Brain pericyte (primary cell): Measurements from ENCODE around the gene ZER1.
"Not testable (repeated sequence)": the region's sequence is repeated elsewhere in the genome, so short reads cannot be mapped to it uniquely, and the experiment has no call there.

Experiments
- DNase-seq: peaks from one replicate; pipeline ENCODE4 v3.0.0-alpha.2; 2012; ENCODE audit warnings: low read depth, low spot score

ZER1 gene

DNA sequence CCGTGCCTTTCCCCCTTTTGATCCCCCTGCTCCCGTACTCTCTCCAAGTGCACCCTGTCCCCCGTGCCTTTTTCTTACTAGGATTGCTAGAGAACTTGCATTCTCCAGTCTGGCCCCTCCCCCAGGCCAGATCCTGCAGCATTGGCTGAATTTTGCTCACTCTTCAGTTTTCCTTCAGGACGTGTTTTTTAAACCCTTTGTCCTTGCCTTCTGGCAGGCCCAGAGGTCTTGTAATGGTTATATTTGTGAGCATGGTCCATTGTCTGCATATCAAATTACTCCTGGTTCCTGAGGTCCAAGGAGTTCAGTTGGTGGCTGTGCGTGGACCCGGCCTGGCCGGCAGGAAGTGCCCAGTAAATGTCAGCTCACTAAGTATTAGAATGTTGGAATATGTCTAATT, 15.9 kb upstream of the ZER1 start:
- DNase-seq = no peak

GRCh38 chr9:128786681-128787601, 15.2 kb upstream of the ZER1 start, which contains the start of gene TBC1D13:
Gene TBC1D13, plus strand, starts transcription at chr9:128787253. Its CDS starts 101 bp downstream, at chr9:128787354.
- peak; percentile 29 for DNase-seq

DNA sequence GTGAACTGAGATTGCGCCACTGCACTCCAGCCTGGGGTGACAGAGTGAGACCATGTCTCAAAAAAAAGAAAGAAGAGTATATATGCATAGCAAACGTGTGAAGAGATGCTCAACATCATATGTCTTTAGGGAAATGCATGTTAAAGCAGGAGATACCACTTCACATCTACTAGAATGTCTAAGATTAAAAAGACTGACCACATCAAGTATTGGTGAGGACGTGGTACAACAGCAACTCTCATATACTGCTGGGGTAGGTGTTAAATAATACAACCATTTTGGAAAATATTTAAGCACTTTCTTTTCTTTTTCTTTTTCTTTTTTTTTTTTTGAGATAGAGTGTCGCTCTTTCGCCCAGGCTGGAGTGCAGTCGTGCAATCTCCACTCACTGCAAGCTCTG, 13.7 kb upstream of the ZER1 start:
- no peak for DNase-seq

DNA sequence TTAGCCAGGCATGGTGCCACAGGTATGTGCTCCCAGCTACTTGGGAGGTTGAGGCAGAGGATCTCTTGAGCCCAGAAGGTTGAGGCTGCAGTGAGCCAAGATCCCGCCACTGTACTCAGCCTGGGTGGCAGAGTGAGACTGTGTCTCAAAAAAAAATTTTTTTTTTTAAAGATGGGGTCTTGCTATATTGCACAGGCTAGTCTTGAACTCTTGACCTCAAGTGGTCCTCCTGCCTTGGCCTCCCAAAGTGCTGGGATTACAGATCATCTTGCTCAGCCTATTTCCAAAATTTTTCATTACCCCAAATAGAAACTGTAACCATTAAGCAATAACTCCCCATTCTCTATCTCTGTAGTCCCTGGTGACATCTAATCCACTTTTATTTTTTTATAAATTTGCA, 10.9 kb upstream of the ZER1 start:
- DNase-seq = no peak

GRCh38 chr9:128781187-128782070, 9.7 kb upstream of the ZER1 start:
- no peak for DNase-seq

DNA sequence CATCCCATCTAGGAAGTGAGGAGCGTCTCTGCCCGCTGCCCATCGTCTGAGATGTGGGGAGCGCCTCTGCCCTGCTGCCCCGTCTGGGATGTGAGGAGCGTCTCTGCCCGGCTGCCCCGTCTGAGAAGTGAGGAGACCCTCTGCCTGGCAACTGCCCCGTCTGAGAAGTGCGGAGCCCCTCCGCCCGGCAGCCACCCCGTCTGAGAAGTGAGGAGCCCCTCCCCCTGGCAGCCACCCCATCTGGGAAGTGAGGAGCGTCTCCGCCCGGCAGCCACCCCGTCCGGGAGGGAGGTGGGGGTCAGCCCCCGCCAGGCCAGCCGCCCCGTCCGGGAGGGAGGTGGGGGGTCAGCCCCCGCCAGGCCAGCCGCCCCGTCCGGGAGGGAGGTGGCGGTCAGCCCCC, 8.4 kb upstream of the ZER1 start:
- not testable (repeated sequence) for DNase-seq

GRCh38 chr9:128774804-128775203, 3.1 kb upstream of the ZER1 start:
- no peak for DNase-seq

DNA sequence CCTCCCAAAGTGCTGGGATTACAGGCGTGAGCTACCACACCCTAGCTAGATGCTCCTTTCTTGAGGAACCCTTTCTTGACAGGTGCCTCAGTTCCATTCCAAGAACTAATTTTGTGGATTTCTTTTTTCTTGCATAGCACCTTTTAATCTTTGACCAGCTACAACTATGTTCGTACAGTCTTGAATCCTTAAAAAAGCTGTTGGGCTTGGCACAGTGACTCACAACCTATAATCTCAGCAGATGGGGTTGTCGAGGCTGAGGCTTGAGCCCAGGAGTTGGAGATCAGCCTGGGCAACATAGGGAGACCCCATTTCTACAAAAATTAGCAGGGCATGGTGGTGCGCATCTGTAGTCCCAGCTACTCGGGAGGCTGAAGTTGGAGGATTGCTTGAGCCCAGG, 1.3 kb upstream of the ZER1 start:
- no peak for DNase-seq

DNA sequence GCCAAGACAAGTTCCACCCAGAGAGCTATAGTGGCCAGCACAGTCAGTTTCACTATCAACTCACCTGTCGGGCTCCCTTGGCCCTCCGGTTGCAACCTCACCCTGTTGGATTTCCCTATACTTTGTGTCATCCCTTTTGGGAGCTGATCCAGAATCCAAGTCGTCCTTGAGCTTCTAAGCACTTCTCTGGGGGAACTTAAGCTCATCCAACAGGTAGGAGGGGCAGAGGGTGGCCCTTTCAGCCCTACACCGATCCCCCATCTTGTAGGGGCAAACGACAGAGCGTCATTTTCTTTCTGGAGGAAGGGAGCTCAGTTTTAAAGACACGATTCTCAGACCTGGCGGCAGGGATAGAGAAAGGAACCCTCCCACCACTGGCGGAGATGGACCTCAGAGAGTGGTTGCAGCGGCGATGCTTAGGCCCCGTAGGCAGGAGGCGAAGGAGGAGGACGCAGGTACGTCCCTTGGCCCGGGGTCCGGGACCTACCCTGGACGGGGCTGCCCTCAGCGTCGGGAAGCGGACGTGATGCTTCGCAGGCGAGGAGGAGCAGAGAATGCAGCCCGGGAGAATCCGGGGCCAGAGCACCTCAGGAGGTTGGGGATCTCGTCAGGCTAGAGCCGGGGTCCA, 519 bp downstream of the ZER1 start:
- DNase-seq = no peak

DNA sequence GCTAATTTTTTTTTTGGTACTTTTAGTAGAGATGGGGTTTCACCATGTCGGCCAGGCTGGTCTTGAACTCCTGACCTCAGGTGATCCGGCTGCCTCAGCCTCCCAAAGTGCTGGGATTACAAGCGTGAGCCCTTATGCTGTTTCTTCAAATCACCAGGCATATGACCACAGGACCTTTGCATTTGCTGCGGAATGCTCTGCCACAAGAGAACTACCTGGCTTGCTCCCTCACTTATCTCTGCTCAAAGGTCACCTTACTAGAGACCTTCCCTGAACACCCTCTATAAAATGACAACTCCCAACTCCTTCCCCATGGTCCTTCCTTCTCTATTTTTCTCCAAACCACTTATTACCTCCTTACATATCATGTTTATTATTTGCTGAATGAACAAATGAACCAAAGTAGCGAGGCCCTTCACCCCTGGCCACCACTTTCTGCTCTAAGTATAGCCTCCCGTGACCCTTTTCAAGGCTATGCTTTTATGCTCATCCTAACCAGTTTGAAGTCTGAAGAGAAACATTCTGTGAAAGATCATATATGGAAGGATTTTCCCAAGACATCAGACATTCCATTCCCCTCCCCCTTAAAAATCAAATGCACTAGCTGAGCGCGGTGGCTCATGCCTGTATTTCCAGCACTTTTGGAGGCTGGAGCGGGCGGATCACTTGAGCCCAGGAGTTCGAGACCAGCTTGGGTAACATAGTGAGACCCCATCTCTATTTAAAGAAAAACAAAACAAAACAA, 1.3 kb downstream of the ZER1 start:
- no peak for DNase-seq

- no peak for DNase-seq
Observed at GRCh38 chr9:128768606-128769005, 3.1 kb downstream of the ZER1 start.

GRCh38 chr9:128765499-128765898, 6.2 kb downstream of the ZER1 start:
- DNase-seq = no peak

- DNase-seq = no peak
Observed at GRCh38 chr9:128764361-128764760, 7.4 kb downstream of the ZER1 start.

DNA sequence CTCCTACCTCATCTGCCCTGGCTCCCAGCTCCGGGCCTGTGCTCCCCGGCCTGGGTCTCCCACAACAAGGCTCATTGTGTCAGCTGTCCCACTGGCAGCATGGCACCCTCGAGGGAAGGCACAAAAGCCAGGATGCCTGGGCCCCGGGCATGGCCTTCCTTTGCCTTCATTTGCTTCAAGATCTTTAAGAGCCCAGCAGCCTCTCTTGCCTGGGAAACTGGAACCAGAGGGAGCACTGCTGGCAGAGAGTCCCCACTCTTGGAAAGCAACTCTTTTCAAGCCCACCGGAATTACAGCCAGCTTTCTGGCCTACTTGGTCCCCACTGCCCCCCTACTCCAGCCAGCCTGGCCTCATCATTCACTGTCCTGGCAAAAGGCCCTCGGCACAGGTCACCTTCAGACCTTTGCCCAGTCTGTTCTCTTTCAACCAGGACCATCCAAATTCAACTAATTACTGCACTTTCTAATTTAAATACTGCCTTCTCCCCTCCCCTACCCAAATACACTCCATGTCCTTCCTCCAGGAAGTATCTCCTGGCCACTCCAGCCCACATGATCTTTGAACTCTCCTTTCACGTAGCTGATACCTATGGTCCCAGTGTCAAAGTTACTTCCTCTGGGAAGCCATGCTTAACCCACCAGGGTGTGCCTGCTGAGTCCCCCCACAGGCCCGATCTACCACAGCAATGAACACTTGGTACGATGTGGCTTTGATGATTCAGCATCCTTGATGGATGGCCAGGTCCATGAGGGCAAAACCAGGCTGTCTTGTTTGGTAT, 8.9 kb downstream of the ZER1 start:
- no peak for DNase-seq

DNA sequence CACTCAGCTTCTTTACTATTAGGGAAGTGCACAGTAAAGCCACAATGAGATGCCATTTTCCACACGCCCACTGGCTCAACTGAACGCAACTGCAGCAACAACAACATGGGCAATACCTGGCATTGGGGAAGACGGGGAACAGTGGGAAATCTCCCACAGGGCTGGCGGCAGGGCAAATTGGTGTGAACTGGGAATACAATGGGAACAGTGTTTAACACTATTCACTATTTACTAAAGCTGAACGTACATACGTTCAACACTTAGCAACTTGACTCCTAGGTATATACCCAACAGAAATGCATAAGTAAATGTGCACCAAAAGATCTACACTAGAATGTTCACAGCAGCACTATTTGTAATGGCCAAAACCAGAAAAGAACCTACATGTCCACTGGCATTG, 14.1 kb downstream of the ZER1 start:
- DNase-seq = no peak

DNA sequence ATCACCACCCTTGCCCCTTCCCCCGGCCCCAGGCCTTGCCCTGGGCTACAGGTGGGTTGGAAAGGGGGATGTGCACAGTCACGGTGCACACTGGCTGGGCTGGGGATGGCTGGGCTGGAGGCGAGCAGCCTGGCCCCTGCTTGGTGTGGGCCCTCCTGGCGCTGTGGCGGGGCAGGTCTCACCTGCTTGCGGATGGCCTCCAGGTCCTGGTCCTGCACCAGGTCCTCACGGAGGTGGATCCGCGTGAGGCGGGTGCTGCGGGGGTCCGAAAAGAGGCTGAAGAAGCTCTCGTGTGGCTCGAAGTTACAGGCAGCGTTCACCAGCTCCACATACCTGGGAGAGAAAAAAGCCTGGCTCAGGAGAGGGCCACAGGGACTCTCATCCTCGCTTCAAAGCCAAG, 18.1 kb downstream of the ZER1 start:
- DNase-seq = no peak

GRCh38 chr9:128750926-128751595, 20.7 kb downstream of the ZER1 start:
- DNase-seq = no peak

GRCh38 chr9:128747241-128747640, 24.5 kb downstream of the ZER1 start:
- DNase-seq = no peak

DNA sequence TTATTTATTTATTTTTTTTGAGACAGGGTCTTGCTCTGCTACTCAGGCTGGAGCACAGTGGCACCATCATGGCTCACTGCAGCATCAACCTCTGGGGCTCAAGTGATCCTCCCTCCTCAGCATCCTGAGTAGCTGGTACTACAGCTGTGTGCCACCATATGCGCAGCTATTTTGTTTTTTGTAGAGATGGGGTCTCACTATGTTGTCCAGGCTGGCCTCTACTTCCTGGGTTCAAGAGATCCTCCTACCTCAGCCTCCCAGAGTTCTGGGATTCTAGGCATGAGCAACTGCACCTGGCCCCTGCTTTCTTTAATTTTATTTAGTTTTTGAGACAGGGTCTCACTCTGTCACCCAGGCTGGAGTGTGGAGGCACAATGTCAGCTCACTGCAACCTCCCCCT, 28.3 kb downstream of the ZER1 start:
- DNase-seq = no peak

DNA sequence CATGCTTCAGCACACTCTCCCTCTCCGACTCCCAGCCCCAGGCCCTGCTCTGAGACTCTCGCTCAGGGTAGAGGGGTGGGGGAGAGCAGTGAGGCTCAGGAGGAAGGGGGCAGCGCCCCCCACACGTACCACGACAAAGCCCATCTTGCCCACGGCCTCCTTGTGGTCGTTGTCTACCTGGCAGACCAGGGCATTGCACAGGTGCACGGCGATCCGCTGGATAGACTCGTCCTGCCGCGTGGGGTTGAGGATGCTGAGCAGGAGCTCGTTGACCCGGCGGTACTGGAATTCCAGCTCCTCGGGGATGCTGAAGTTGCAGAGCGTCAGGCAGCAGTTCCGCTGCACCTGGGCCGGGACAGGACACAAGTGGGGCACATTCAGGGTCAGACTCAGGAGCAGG, 29.3 kb downstream of the ZER1 start:
- no peak for DNase-seq
